HepG2 (cell line): ENCODE measurements around the gene ST3GAL5. TPM values are rescaled to one million over a fixed set of nuclear protein-coding genes. Genes with fewer than 3 reads are reported as not detected.
A peak's percentile ranks its signal among the peaks of the same experiment; 100 is the strongest.

ENCODE experiments used
- ATAC-seq: fragments of 200-7000 bp; cut with Tn5 transposase; 3 replicates; pipeline ENCODE4 v1.9.1; 2020; ENCODE audit warnings: mild to moderate bottlenecking, moderate library complexity
- BruUV-seq: library from RNA; stranded (reverse); fragments of 400-500 nt; replicated peaks from 2 replicates; lab custom pipeline; 2021; lab: Mats Ljungman, UMichigan
- CTCF ChIA-PET: fragments of 300-600 bp; formaldehyde crosslinking; extraction: SDS; loops from one replicate; lab custom pipeline; 2021; ENCODE audit warnings: low total read pairs, inconsistent platforms, low intra/inter-chr PET ratio; lab: Yijun Ruan, JAX
- POLR2A ChIA-PET: fragments of 350-600 bp; sonication (Branson Sonifier 250); formaldehyde crosslinking; loops from one replicate; lab custom pipeline; 2020; ENCODE audit warnings: antibody characterized with exemption, inconsistent platforms; lab: Yijun Ruan, JAX
- DNase-seq: peaks from one replicate; pipeline ENCODE4 v3.0.0-alpha.2; 2015; ENCODE audit warnings: low spot score
- FAIRE-seq: peaks from 3 replicates; lab custom pipeline; 2011; peaks lifted over from hg19 to GRCh38; lab: Jason Lieb, UNC
- H2AFZ ChIP-seq: one replicate; pipeline ENCODE4 v1.6.1; 2011; ENCODE audit warnings: low read length, inconsistent platforms
- H3K27ac ChIP-seq: fragments of 300-600 bp; 3 replicates; pipeline ENCODE4 v1.8.0; 2011; ENCODE audit warnings: mixed run types, mild to moderate bottlenecking, mixed read lengths, low read length, inconsistent platforms; ENCODE audit not compliant: insufficient read depth; ENCODE audit errors: extremely low read length
- H3K27me3 ChIP-seq, 2 experiments: fragments of 200-600 bp in 1 of 2; 2 replicates in 1 of 2; 3 replicates in 1 of 2; pipeline versions ENCODE4 v1.6.0 to v1.8.0; 2011; ENCODE audit warnings: low read length in 2 of 2, mild to moderate bottlenecking in 2 of 2, moderate library complexity in 2 of 2, inconsistent platforms in 1 of 2; ENCODE audit not compliant: insufficient read depth in 2 of 2, control insufficient read depth in 1 of 2
- H3K36me3 ChIP-seq, 2 experiments: fragments of 200-600 bp in 1 of 2; replicated peaks in 1 of 2; 2 replicates in 1 of 2; 3 replicates in 1 of 2; pipeline versions ENCODE4 v1.5.1 to v1.8.0; 2011; ENCODE audit warnings: low read length in 2 of 2, inconsistent platforms in 1 of 2; ENCODE audit not compliant: insufficient read depth in 2 of 2, control insufficient read depth in 1 of 2
- H3K4me1 ChIP-seq: 2 replicates; pipeline ENCODE4 v1.5.1; 2012; ENCODE audit warnings: low read length, inconsistent platforms; ENCODE audit not compliant: insufficient read depth
- H3K4me2 ChIP-seq: 2 replicates; pipeline ENCODE4 v1.6.0; 2011; ENCODE audit warnings: low read depth, low read length, inconsistent platforms
- H3K4me3 ChIP-seq, 3 experiments: fragments of 200-600 bp in 1 of 3; sonication (generic), shearing (Covaris generic) in 1 of 3; replicated peaks in 1 of 3; 2 replicates each; pipeline ENCODE4 v1.5.1; 2011 to 2016; ENCODE audit warnings: low read length in 3 of 3, inconsistent platforms in 2 of 3, low read depth in 2 of 3, mild to moderate bottlenecking in 2 of 3, control low read depth in 1 of 3, mixed read lengths in 1 of 3; ENCODE audit not compliant: insufficient read depth in 1 of 3
- H3K79me2 ChIP-seq: one replicate; pipeline ENCODE4 v1.6.1; 2011; ENCODE audit warnings: low read length, inconsistent platforms; ENCODE audit not compliant: insufficient read depth
- H3K9ac ChIP-seq: 2 replicates; pipeline ENCODE4 v1.6.0; 2011; ENCODE audit warnings: mild to moderate bottlenecking, low read depth, low read length, inconsistent platforms; ENCODE audit not compliant: insufficient read depth
- H3K9me3 ChIP-seq: 2 replicates; pipeline ENCODE4 v1.5.1; 2012; ENCODE audit warnings: mild to moderate bottlenecking, low read length
- H4K20me1 ChIP-seq: 2 replicates; pipeline ENCODE4 v1.6.0; 2011; ENCODE audit warnings: inconsistent platforms, mild to moderate bottlenecking, low read length, moderate library complexity; ENCODE audit not compliant: insufficient read depth
- NFATC3 ChIP-seq: sonication (generic); formaldehyde crosslinking; IDR thresholded peaks from 2 replicates; pipeline ENCODE4 v1.5.1; 2020; ENCODE audit warnings: mild to moderate bottlenecking, missing genetic modification reagents
- THYN1 ChIP-seq: sonication (generic); formaldehyde crosslinking; IDR thresholded peaks from 2 replicates; pipeline ENCODE4 v1.8.1; 2023; ENCODE audit warnings: low read depth, mild to moderate bottlenecking, moderate library complexity, missing genetic modification reagents, borderline replicate concordance
- WGBS: methylation state at CpG from one replicate; pipeline ENCODE4 v1.1.6; 2017; ENCODE audit warnings: low lambda C conversion rate; 5-methylcytosine and 5-hydroxymethylcytosine counted together
- in situ Hi-C: cut with HindIII; loops from 2 replicates; pipeline ENCODE4 v1.10.0; 2017; ENCODE audit warnings: low pct_unique_long_range_greater_than_20kb; ENCODE audit not compliant: extremely low pct_ligation_motif_present
- intact Hi-C: fragments of 100-400 bp; cut with micrococcal nuclease; formaldehyde crosslinking; loops from one replicate; pipeline ENCODE4 v1.10.0; 2022; ENCODE audit not compliant: unreplicated experiment
- polyA plus RNA-seq, 8 experiments: library from polyadenylated mRNA; depleted of rRNA in 3 of 8; stranded (reverse) in 7 of 8; unstranded in 1 of 8; fragments of >200 nt; fragmentation: Illumina TruSeq in 4 of 8; extraction: Trizol in 4 of 8; gene quantifications; 2 replicates each; pipeline versions ENCODE4 v1.2.1 to v1.2.3, GENCODE V29; 2011 to 2016; ENCODE audit warnings: low read depth in 4 of 8, missing spikeins in 1 of 8, mixed read lengths in 1 of 8; ENCODE audit not compliant: insufficient read depth in 1 of 8
- total RNA-seq, 5 experiments: library from RNA; depleted of rRNA; stranded (reverse); fragments of >200 nt; fragmentation: Illumina TruSeq; extraction: Trizol; gene quantifications; 2 replicates each; pipeline ENCODE4 v1.2.3, GENCODE V29; 2016; ENCODE audit warnings: low read depth in 1 of 5
- TF ChIP-seq, protein P1 (sequence below): sonication (generic); formaldehyde crosslinking; IDR thresholded peaks from 2 replicates; pipeline ENCODE4 v1.5.1; 2020; ENCODE audit warnings: missing genetic modification reagents, mild to moderate bottlenecking, borderline replicate concordance
- TF ChIP-seq, protein P2 (sequence below): sonication (generic); formaldehyde crosslinking; IDR thresholded peaks from 2 replicates; pipeline ENCODE4 v1.4.0; 2020; ENCODE audit warnings: missing genetic modification reagents, mild to moderate bottlenecking, borderline replicate concordance

The ST3GAL5 gene
- total and polyA plus RNA-seq, 2 of the 13 experiments (the other 11 are each of a cell fraction or from before 2014, with no cell fraction given), result 1.3 to 2.0 TPM

DNA sequence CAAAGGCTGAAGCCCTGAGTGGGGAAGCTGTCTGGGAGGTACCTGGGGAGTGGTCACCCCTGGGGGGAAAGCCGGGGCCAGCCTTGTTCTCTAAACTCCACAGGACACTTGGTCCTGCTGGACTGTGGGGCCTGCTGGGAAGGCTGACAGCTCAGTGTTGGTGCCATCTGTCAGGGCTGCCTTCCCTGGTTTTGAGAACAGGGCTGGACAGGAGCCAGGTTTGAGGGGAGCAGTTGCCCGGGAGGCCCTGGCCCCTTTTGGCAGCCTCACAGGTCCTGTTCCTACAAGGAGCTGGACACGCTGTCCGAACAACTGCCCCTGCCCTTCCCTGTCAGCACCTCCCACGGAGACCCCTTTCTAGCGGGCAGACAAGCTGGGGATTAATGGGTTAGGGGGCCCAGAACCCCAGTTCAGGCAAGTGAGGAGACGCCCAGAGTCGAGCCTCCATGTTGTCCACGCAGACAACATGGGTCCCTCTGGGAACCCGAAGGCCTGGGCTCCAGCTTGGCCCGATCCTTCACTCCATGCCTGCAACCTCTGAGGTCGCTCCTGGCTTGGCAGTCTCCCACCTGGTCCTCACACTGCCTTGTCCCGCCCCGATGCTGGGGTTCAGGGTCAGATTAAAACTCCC is 94.2 kb downstream of the ST3GAL5 start:
- no peaks in the 10 kb centered on the region for H3K79me2 ChIP-seq
- ChIA-PET POLR2A (interaction anchor here (1.5 to 2.0 kb wide), 2 partner anchors 12 to 22 kb away, joined by 3 to 9 read pairs; no protein-coding TSS in a partner anchor), CTCF (no interaction called here)
- no TSS peak for BruUV-seq
- H3K4me3 ChIP-seq, result peak overlapping the region in 1 of 3 experiments; percentile 10; a peak in 1 of 6 replicates
- in situ Hi-C loops, result no loop called here
- H3K36me3 ChIP-seq, result no peaks in the 10 kb centered on the region
- FAIRE-seq, result no peak
- peak; percentile 15 for ATAC-seq
- DNase-seq, result no peak
- no peaks in the 10 kb centered on the region for H3K9me3 ChIP-seq
- TF ChIP-seq, protein P1, sequence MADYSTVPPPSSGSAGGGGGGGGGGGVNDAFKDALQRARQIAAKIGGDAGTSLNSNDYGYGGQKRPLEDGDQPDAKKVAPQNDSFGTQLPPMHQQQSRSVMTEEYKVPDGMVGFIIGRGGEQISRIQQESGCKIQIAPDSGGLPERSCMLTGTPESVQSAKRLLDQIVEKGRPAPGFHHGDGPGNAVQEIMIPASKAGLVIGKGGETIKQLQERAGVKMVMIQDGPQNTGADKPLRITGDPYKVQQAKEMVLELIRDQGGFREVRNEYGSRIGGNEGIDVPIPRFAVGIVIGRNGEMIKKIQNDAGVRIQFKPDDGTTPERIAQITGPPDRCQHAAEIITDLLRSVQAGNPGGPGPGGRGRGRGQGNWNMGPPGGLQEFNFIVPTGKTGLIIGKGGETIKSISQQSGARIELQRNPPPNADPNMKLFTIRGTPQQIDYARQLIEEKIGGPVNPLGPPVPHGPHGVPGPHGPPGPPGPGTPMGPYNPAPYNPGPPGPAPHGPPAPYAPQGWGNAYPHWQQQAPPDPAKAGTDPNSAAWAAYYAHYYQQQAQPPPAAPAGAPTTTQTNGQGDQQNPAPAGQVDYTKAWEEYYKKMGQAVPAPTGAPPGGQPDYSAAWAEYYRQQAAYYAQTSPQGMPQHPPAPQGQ (CRISPR knock-in tag), result no peak
- TF ChIP-seq, protein P2, sequence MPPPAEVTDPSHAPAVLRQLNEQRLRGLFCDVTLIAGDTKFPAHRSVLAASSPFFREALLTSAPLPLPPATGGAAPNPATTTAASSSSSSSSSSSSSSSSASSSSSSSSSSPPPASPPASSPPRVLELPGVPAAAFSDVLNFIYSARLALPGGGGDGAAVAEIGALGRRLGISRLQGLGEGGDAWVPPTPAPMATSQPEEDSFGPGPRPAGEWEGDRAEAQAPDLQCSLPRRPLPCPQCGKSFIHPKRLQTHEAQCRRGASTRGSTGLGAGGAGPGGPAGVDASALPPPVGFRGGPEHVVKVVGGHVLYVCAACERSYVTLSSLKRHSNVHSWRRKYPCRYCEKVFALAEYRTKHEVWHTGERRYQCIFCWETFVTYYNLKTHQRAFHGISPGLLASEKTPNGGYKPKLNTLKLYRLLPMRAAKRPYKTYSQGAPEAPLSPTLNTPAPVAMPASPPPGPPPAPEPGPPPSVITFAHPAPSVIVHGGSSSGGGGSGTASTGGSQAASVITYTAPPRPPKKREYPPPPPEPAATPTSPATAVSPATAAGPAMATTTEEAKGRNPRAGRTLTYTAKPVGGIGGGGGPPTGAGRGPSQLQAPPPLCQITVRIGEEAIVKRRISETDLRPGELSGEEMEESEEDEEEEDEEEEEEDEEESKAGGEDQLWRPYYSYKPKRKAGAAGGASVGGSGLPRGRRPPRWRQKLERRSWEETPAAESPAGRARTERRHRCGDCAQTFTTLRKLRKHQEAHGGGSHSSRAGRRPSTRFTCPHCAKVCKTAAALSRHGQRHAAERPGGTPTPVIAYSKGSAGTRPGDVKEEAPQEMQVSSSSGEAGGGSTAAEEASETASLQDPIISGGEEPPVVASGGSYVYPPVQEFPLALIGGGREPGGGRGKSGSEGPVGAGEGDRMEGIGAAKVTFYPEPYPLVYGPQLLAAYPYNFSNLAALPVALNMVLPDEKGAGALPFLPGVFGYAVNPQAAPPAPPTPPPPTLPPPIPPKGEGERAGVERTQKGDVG (CRISPR knock-in tag), result 0 out of 2 replicates have a peak, but pooled peaks have one; percentile 32
- TF ChIP-seq THYN1 (CRISPR knock-in tag) (no peak), NFATC3 (0 out of 2 replicates have a peak, but pooled peaks have one; percentile 31)
- TF ChIP-seq, all 625 proteins: peak for 2
- no peak overlapping the region for H3K9ac ChIP-seq
- intact Hi-C loops, result loop anchor here (1.0 kb wide), 1 partner anchor 41 kb away; the partner anchor contains the start of gene ATOH8
- no peaks in the 10 kb centered on the region; a peak in 1 of 5 replicates for H3K27me3 ChIP-seq
- 53% methylated on average over 7 of the region's 14 CpGs for WGBS
- H4K20me1 ChIP-seq, result no peaks in the 10 kb centered on the region
- H3K4me2 ChIP-seq, result peak overlapping the region; percentile 23
- no peak overlapping the region for H3K27ac ChIP-seq
- H2AFZ ChIP-seq, result no peak overlapping the region
- peaks cover 62% of the 10 kb centered on the region for H3K4me1 ChIP-seq
